Measurements from ENCODE around the gene COPA. TPM values are rescaled to one million over a fixed set of nuclear protein-coding genes. Genes with fewer than 3 reads are reported as not detected.

COPA gene
- polyA plus RNA-seq, 1 of the 3 experiments (the other 2 are of a cell fraction), result 91.4 TPM

DNA sequence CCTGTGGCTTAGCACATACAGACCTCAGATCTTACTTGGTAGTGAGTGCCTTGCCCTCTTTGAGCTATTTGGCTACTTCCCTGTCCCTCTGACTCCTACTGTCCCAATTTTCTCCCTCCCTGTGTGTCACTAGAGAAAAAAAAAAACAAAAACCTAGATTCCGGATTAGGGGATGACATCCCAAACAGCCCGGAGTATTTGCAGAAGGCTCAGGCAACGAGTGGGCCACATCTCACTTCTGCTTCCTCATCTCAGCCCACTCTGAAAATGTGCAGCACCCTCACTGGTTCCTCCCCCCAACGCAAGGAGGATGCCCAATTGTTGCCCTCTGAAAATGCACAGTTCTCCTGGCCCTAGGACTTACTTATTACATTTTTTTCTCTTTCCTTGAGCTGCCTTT is 28.7 kb upstream of the COPA start (continued):
- TF ChIP-seq, protein P1, sequence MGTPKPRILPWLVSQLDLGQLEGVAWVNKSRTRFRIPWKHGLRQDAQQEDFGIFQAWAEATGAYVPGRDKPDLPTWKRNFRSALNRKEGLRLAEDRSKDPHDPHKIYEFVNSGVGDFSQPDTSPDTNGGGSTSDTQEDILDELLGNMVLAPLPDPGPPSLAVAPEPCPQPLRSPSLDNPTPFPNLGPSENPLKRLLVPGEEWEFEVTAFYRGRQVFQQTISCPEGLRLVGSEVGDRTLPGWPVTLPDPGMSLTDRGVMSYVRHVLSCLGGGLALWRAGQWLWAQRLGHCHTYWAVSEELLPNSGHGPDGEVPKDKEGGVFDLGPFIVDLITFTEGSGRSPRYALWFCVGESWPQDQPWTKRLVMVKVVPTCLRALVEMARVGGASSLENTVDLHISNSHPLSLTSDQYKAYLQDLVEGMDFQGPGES (IDR thresholded peaks at IDR 0.05; ENCODE audit: low read depth, low read length), result no peak
- TF ChIP-seq, protein P2, sequence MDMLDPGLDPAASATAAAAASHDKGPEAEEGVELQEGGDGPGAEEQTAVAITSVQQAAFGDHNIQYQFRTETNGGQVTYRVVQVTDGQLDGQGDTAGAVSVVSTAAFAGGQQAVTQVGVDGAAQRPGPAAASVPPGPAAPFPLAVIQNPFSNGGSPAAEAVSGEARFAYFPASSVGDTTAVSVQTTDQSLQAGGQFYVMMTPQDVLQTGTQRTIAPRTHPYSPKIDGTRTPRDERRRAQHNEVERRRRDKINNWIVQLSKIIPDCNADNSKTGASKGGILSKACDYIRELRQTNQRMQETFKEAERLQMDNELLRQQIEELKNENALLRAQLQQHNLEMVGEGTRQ (IDR thresholded peaks at IDR 0.05; ENCODE audit: borderline replicate concordance, low read depth, low read length), result no peak
- TF ChIP-seq FOXJ3 (CRISPR knock-in tag; IDR thresholded peaks at IDR 0.05) (no peak), NFIC (IDR thresholded peaks at IDR 0.05; ENCODE audit: borderline replicate concordance) (no peak), RFX5 (IDR thresholded peaks at IDR 0.05; ENCODE audit: low read length) (no peak)

DNA sequence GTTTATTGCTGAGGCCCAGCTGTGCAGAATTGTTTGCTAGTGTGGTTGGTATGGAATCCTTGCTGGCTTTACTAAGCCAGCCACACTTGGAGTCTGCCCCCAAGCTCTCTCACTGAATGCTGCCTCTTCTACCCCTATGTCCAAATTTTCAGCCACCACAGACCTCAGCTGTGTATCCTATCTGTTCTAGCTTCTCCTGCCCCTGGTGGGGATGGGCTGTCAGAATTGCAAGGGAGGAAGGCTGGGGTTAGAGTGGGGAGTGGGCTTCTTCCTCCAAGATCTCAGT is 28.2 kb upstream of the COPA start:
- H3K4me2 ChIP-seq, result no peak overlapping the region
- H3F3A ChIP-seq (replicated peaks; ENCODE audit: insufficient read depth), result no peaks in the 10 kb centered on the region
- no peak overlapping the region for H3K4me3 ChIP-seq (ENCODE audit: low read depth in 2 of 2, low read length in 1 of 2)
- no peak overlapping the region for H2AFZ ChIP-seq (ENCODE audit: low read depth)
- DNase-seq, result no peak
- TF ChIP-seq FOXJ3 (CRISPR knock-in tag; IDR thresholded peaks at IDR 0.05) (no peak), GABPA (IDR thresholded peaks at IDR 0.05; ENCODE audit: low read depth) (no peak), GATA2 (CRISPR knock-in tag; IDR thresholded peaks at IDR 0.05) (no peak), RFX5 (IDR thresholded peaks at IDR 0.05; ENCODE audit: low read length) (no peak), RCOR1 (IDR thresholded peaks at IDR 0.05; ENCODE audit: low read length) (no peak), NFIC (IDR thresholded peaks at IDR 0.05; ENCODE audit: borderline replicate concordance) (no peak), TEAD4 (IDR thresholded peaks at IDR 0.05; ENCODE audit: borderline replicate concordance, insufficient read depth) (no peak), NRF1 (IDR thresholded peaks at IDR 0.05; ENCODE audit: low read depth, low read length) (no peak), CHD2 (IDR thresholded peaks at IDR 0.05; ENCODE audit: low read length, partially characterized antibody) (no peak)
- TF ChIP-seq, protein P2 (IDR thresholded peaks at IDR 0.05; ENCODE audit: borderline replicate concordance, low read depth, low read length), result no peak
- TF ChIP-seq, protein P3, sequence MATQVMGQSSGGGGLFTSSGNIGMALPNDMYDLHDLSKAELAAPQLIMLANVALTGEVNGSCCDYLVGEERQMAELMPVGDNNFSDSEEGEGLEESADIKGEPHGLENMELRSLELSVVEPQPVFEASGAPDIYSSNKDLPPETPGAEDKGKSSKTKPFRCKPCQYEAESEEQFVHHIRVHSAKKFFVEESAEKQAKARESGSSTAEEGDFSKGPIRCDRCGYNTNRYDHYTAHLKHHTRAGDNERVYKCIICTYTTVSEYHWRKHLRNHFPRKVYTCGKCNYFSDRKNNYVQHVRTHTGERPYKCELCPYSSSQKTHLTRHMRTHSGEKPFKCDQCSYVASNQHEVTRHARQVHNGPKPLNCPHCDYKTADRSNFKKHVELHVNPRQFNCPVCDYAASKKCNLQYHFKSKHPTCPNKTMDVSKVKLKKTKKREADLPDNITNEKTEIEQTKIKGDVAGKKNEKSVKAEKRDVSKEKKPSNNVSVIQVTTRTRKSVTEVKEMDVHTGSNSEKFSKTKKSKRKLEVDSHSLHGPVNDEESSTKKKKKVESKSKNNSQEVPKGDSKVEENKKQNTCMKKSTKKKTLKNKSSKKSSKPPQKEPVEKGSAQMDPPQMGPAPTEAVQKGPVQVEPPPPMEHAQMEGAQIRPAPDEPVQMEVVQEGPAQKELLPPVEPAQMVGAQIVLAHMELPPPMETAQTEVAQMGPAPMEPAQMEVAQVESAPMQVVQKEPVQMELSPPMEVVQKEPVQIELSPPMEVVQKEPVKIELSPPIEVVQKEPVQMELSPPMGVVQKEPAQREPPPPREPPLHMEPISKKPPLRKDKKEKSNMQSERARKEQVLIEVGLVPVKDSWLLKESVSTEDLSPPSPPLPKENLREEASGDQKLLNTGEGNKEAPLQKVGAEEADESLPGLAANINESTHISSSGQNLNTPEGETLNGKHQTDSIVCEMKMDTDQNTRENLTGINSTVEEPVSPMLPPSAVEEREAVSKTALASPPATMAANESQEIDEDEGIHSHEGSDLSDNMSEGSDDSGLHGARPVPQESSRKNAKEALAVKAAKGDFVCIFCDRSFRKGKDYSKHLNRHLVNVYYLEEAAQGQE (IDR thresholded peaks at IDR 0.05; ENCODE audit: low read depth, low read length), result no peak
- TF ChIP-seq, protein P4, sequence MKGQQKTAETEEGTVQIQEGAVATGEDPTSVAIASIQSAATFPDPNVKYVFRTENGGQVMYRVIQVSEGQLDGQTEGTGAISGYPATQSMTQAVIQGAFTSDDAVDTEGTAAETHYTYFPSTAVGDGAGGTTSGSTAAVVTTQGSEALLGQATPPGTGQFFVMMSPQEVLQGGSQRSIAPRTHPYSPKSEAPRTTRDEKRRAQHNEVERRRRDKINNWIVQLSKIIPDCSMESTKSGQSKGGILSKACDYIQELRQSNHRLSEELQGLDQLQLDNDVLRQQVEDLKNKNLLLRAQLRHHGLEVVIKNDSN (IDR thresholded peaks at IDR 0.05; ENCODE audit: borderline replicate concordance, low read depth), result no peak
- H3K79me2 ChIP-seq (ENCODE audit: insufficient read depth), result no peaks in the 10 kb centered on the region
- H3K9me3 ChIP-seq, result no peaks in the 10 kb centered on the region
- H3K9me2 ChIP-seq, result no peaks in the 10 kb centered on the region
- H4K20me1 ChIP-seq (ENCODE audit: insufficient read depth), result no peaks in the 10 kb centered on the region
- no peaks in the 10 kb centered on the region for H3K27me3 ChIP-seq (ENCODE audit: insufficient read depth)
- no peak overlapping the region for H3K27ac ChIP-seq (ENCODE audit: low read depth in 2 of 2, low read length in 1 of 2)
- peaks cover 0 to 8% of the 10 kb centered on the region in 2 experiments; a peak in 2 of 4 replicates for H3K4me1 ChIP-seq (ENCODE audit: control insufficient read depth in 1 of 2, insufficient read depth in 2 of 2, low read depth in 1 of 2, low read length in 1 of 2)
- H3K36me3 ChIP-seq (replicated peaks in 1 of 2; ENCODE audit: control insufficient read depth in 1 of 2, insufficient read depth in 2 of 2, low read length in 1 of 2), result no peaks in the 10 kb centered on the region
- ChIA-PET CTCF (interaction anchor here (1.2 to 8.4 kb wide), 5 partner anchors 9 to 286 kb away, joined by 4 to 100 read pairs (median 6); no protein-coding TSS in a partner anchor), POLR2A (no interaction called here)
- H3K9ac ChIP-seq, result no peak overlapping the region
